GM23338 (cell line): ENCODE measurements around the gene TMEM150C. TPM values are rescaled to one million over a fixed set of nuclear protein-coding genes. Genes with fewer than 3 reads are reported as not detected.

ENCODE experiments used
- ATAC-seq: fragments of 200-7000 bp; cut with Tn5 transposase; 3 replicates; pipeline ENCODE4 v1.9.1; 2020
- DNase-seq: peaks from one replicate; pipeline ENCODE4 v3.0.0-alpha.2; 2015; ENCODE audit warnings: low spot score
- H2AFZ ChIP-seq: fragments of 200-600 bp; sonication (generic); 2 replicates; pipeline ENCODE4 v1.8.0; 2016; ENCODE audit warnings: antibody characterized with exemption, mild to moderate bottlenecking, moderate library complexity
- H3F3A ChIP-seq: fragments of 200-600 bp; sonication (generic); replicated peaks from 2 replicates; pipeline ENCODE4 v1.8.0; 2017; ENCODE audit warnings: antibody characterized with exemption, mixed run types, low read depth
- H3K27ac ChIP-seq: fragments of 200-600 bp; sonication (generic); 2 replicates; pipeline ENCODE4 v1.6.1; 2016; ENCODE audit warnings: low read depth
- H3K27me3 ChIP-seq: fragments of 200-600 bp; sonication (generic); 2 replicates; pipeline ENCODE4 v1.8.0; 2016; ENCODE audit warnings: mild to moderate bottlenecking, mixed run types, moderate library complexity; ENCODE audit not compliant: insufficient read depth
- H3K36me3 ChIP-seq: fragments of 200-600 bp; sonication (generic); 2 replicates; pipeline ENCODE4 v1.8.0; 2016; ENCODE audit warnings: mild to moderate bottlenecking; ENCODE audit not compliant: insufficient read depth
- H3K4me1 ChIP-seq: fragments of 200-600 bp; sonication (generic); 2 replicates; pipeline ENCODE4 v1.8.0; 2016; ENCODE audit warnings: mild to moderate bottlenecking, moderate library complexity; ENCODE audit not compliant: insufficient read depth
- H3K4me2 ChIP-seq: fragments of 200-600 bp; sonication (generic); 2 replicates; pipeline ENCODE4 v1.7.1; 2017; ENCODE audit warnings: mixed run types
- H3K4me3 ChIP-seq: fragments of 200-600 bp; sonication (generic); 2 replicates; pipeline ENCODE4 v1.6.1; 2016; ENCODE audit warnings: mixed run types
- H3K79me2 ChIP-seq: fragments of 200-600 bp; sonication (generic); replicated peaks from 2 replicates; pipeline ENCODE4 v1.8.0; 2017; ENCODE audit warnings: mild to moderate bottlenecking; ENCODE audit not compliant: insufficient read depth
- H3K9me2 ChIP-seq: fragments of 200-600 bp; sonication (generic); 2 replicates; pipeline ENCODE4 v1.8.0; 2017; ENCODE audit not compliant: insufficient read depth
- H4K20me1 ChIP-seq: fragments of 200-600 bp; sonication (generic); replicated peaks from 2 replicates; pipeline ENCODE4 v1.8.0; 2017; ENCODE audit warnings: mild to moderate bottlenecking; ENCODE audit not compliant: insufficient read depth
- H3K27ac Mint-ChIP-seq: 2 replicates; pipeline ENCODE4 v1.8.0; 2020; ENCODE audit warnings: inconsistent platforms, mild to moderate bottlenecking, moderate library complexity, mixed read lengths
- H3K27me3 Mint-ChIP-seq: 3 replicates; pipeline ENCODE4 v1.8.0; 2022; ENCODE audit warnings: low read depth, mild to moderate bottlenecking, moderate library complexity, mixed read lengths, inconsistent platforms; ENCODE audit not compliant: insufficient read depth, poor library complexity
- H3K36me3 Mint-ChIP-seq: 3 replicates; pipeline ENCODE4 v1.8.0; 2021; ENCODE audit warnings: low read depth, mild to moderate bottlenecking, inconsistent platforms, moderate library complexity, mixed read lengths
- H3K4me1 Mint-ChIP-seq: 3 replicates; pipeline ENCODE4 v1.8.0; 2020; ENCODE audit warnings: mild to moderate bottlenecking, inconsistent platforms, mixed read lengths
- H3K4me3 Mint-ChIP-seq: 3 replicates; pipeline ENCODE4 v1.8.0; 2021; ENCODE audit warnings: moderate library complexity, mild to moderate bottlenecking, inconsistent platforms, mixed read lengths
- H3K9me3 Mint-ChIP-seq: 3 replicates; pipeline ENCODE4 v1.8.0; 2020; ENCODE audit warnings: moderate library complexity, mild to moderate bottlenecking, inconsistent platforms, mixed read lengths
- CREB1 ChIP-seq: fragments of 250-450 bp; sonication (Bioruptor Pico); IDR thresholded peaks from 2 replicates; pipeline ENCODE4 v1.5.0; 2020; ENCODE audit warnings: low read depth, mild to moderate bottlenecking, moderate library complexity
- EZH2 ChIP-seq: fragments of 200-600 bp; sonication (generic); IDR thresholded peaks from one replicate; pipeline ENCODE4 v1.8.0; 2017; ENCODE audit warnings: antibody characterized with exemption, mild to moderate bottlenecking, low read depth; ENCODE audit not compliant: unreplicated experiment
- EZH2phosphoT487 ChIP-seq: fragments of 200-600 bp; sonication (generic); IDR thresholded peaks from one replicate; pipeline ENCODE4 v1.8.1; 2018; ENCODE audit warnings: antibody characterized with exemption; ENCODE audit not compliant: unreplicated experiment
- JUNB ChIP-seq: IDR thresholded peaks from one replicate; pipeline ENCODE4 v1.6.1; 2016; ENCODE audit warnings: antibody characterized with exemption; ENCODE audit not compliant: unreplicated experiment
- NANOG ChIP-seq: IDR thresholded peaks from 2 replicates; pipeline ENCODE4 v1.6.1; 2016; ENCODE audit warnings: antibody characterized with exemption, borderline replicate concordance
- POLR2AphosphoS5 ChIP-seq: IDR thresholded peaks from 2 replicates; pipeline ENCODE4 v1.6.1; 2016; ENCODE audit warnings: antibody characterized with exemption, low read depth
- STAT1 ChIP-seq: IDR thresholded peaks from one replicate; pipeline ENCODE4 v1.6.1; 2016; ENCODE audit warnings: antibody characterized with exemption; ENCODE audit not compliant: unreplicated experiment
- ZNF114 ChIP-seq: fragments of 250-450 bp; sonication (Bioruptor Pico); IDR thresholded peaks from 2 replicates; pipeline ENCODE4 v1.5.0; 2020; ENCODE audit warnings: mild to moderate bottlenecking, moderate library complexity
- ZNF331 ChIP-seq: fragments of 250-450 bp; sonication (Bioruptor Pico); IDR thresholded peaks from 2 replicates; pipeline ENCODE4 v1.5.0; 2020; ENCODE audit warnings: low read depth, mild to moderate bottlenecking, moderate library complexity
- polyA plus RNA-seq: library from polyadenylated mRNA; unstranded; fragments of >200 nt; fragmentation: Nextera tagmentation; extraction: Ambion mirVana; gene quantifications from 2 replicates; pipeline ENCODE4 v1.2.1, GENCODE V29; 2016
- total RNA-seq: library from RNA; depleted of rRNA; stranded (reverse); fragments of >200 nt; shearing (Covaris generic); gene quantifications from 2 replicates; pipeline ENCODE4 v1.2.3, GENCODE V29; 2014
- TF ChIP-seq, protein P1 (sequence below): IDR thresholded peaks from 2 replicates; pipeline ENCODE4 v1.6.1; 2016; ENCODE audit warnings: antibody characterized with exemption
- TF ChIP-seq, protein P2 (sequence below): IDR thresholded peaks from one replicate; pipeline ENCODE4 v1.6.1; 2018; ENCODE audit warnings: antibody characterized with exemption; ENCODE audit not compliant: unreplicated experiment
- TF ChIP-seq, protein P3 (sequence below): fragments of 250-450 bp; sonication (Bioruptor Pico); IDR thresholded peaks from 2 replicates; pipeline ENCODE4 v1.5.0; 2020; ENCODE audit warnings: mild to moderate bottlenecking, moderate library complexity

Gene TMEM150C
- total and polyA plus RNA-seq, 2 experiments from 2014 or later = 1.7 to 4.0 TPM

DNA sequence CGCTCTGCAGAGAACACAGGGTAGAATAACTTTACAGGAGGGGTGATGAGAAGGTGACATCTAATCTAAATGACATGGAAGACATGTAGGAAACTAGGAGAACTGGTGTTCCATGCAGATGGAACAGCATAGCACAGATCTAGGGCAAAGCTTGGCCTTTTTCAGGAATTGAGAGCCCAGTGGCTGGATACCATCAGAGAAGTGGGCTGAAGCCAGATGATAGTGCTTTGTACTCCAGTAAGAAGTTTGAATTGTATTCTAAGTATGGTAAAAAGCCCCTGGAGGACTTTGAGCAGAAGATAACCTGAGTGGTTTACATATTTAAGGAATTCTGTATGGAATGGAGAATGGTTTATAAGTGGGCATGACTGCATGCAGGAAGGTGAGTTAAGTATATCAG lies 98.6 kb downstream of the TMEM150C start:
- no peak for DNase-seq
- H3K9me3 Mint-ChIP-seq = peaks cover 3% of the 10 kb centered on the region; the same call in 2 of the 3 replicates
- no peak overlapping the region for H3K27ac Mint-ChIP-seq
- Histone ChIP-seq H3K79me2 (no peaks in the 10 kb centered on the region), H3K27me3 (no peaks in the 10 kb centered on the region), H4K20me1 (peaks cover 12% of the 10 kb centered on the region), H3K36me3 (peaks cover 14% of the 10 kb centered on the region), H3K27ac (0 out of 2 replicates have a peak overlapping the region, but pooled peaks have one; percentile 42), H3K4me3 (no peak overlapping the region), H3K4me2 (no peak overlapping the region), H3F3A (peaks cover 7% of the 10 kb centered on the region; the same call in 1 of the 2 replicates), H3K9me2 (no peaks in the 10 kb centered on the region), H2AFZ (no peak overlapping the region), H3K4me1 (no peaks in the 10 kb centered on the region)
- H3K27me3 Mint-ChIP-seq = peaks cover 4% of the 10 kb centered on the region
- peaks cover 49% of the 10 kb centered on the region for H3K36me3 Mint-ChIP-seq
- no peak overlapping the region for H3K4me3 Mint-ChIP-seq
- no peak for ATAC-seq
- no peaks in the 10 kb centered on the region for H3K4me1 Mint-ChIP-seq
- TF ChIP-seq ZNF331 = no peak
- no peak for TF ChIP-seq EZH2
- TF ChIP-seq, protein P1, sequence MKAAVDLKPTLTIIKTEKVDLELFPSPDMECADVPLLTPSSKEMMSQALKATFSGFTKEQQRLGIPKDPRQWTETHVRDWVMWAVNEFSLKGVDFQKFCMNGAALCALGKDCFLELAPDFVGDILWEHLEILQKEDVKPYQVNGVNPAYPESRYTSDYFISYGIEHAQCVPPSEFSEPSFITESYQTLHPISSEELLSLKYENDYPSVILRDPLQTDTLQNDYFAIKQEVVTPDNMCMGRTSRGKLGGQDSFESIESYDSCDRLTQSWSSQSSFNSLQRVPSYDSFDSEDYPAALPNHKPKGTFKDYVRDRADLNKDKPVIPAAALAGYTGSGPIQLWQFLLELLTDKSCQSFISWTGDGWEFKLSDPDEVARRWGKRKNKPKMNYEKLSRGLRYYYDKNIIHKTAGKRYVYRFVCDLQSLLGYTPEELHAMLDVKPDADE = no peak
- TF ChIP-seq ZNF114 (CRISPR knock-in tag) = no peak
- TF ChIP-seq, protein P2, sequence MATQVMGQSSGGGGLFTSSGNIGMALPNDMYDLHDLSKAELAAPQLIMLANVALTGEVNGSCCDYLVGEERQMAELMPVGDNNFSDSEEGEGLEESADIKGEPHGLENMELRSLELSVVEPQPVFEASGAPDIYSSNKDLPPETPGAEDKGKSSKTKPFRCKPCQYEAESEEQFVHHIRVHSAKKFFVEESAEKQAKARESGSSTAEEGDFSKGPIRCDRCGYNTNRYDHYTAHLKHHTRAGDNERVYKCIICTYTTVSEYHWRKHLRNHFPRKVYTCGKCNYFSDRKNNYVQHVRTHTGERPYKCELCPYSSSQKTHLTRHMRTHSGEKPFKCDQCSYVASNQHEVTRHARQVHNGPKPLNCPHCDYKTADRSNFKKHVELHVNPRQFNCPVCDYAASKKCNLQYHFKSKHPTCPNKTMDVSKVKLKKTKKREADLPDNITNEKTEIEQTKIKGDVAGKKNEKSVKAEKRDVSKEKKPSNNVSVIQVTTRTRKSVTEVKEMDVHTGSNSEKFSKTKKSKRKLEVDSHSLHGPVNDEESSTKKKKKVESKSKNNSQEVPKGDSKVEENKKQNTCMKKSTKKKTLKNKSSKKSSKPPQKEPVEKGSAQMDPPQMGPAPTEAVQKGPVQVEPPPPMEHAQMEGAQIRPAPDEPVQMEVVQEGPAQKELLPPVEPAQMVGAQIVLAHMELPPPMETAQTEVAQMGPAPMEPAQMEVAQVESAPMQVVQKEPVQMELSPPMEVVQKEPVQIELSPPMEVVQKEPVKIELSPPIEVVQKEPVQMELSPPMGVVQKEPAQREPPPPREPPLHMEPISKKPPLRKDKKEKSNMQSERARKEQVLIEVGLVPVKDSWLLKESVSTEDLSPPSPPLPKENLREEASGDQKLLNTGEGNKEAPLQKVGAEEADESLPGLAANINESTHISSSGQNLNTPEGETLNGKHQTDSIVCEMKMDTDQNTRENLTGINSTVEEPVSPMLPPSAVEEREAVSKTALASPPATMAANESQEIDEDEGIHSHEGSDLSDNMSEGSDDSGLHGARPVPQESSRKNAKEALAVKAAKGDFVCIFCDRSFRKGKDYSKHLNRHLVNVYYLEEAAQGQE = no peak
- no peak for TF ChIP-seq EZH2phosphoT487
- no peak for TF ChIP-seq STAT1
- TF ChIP-seq NANOG = no peak
- TF ChIP-seq, protein P3, sequence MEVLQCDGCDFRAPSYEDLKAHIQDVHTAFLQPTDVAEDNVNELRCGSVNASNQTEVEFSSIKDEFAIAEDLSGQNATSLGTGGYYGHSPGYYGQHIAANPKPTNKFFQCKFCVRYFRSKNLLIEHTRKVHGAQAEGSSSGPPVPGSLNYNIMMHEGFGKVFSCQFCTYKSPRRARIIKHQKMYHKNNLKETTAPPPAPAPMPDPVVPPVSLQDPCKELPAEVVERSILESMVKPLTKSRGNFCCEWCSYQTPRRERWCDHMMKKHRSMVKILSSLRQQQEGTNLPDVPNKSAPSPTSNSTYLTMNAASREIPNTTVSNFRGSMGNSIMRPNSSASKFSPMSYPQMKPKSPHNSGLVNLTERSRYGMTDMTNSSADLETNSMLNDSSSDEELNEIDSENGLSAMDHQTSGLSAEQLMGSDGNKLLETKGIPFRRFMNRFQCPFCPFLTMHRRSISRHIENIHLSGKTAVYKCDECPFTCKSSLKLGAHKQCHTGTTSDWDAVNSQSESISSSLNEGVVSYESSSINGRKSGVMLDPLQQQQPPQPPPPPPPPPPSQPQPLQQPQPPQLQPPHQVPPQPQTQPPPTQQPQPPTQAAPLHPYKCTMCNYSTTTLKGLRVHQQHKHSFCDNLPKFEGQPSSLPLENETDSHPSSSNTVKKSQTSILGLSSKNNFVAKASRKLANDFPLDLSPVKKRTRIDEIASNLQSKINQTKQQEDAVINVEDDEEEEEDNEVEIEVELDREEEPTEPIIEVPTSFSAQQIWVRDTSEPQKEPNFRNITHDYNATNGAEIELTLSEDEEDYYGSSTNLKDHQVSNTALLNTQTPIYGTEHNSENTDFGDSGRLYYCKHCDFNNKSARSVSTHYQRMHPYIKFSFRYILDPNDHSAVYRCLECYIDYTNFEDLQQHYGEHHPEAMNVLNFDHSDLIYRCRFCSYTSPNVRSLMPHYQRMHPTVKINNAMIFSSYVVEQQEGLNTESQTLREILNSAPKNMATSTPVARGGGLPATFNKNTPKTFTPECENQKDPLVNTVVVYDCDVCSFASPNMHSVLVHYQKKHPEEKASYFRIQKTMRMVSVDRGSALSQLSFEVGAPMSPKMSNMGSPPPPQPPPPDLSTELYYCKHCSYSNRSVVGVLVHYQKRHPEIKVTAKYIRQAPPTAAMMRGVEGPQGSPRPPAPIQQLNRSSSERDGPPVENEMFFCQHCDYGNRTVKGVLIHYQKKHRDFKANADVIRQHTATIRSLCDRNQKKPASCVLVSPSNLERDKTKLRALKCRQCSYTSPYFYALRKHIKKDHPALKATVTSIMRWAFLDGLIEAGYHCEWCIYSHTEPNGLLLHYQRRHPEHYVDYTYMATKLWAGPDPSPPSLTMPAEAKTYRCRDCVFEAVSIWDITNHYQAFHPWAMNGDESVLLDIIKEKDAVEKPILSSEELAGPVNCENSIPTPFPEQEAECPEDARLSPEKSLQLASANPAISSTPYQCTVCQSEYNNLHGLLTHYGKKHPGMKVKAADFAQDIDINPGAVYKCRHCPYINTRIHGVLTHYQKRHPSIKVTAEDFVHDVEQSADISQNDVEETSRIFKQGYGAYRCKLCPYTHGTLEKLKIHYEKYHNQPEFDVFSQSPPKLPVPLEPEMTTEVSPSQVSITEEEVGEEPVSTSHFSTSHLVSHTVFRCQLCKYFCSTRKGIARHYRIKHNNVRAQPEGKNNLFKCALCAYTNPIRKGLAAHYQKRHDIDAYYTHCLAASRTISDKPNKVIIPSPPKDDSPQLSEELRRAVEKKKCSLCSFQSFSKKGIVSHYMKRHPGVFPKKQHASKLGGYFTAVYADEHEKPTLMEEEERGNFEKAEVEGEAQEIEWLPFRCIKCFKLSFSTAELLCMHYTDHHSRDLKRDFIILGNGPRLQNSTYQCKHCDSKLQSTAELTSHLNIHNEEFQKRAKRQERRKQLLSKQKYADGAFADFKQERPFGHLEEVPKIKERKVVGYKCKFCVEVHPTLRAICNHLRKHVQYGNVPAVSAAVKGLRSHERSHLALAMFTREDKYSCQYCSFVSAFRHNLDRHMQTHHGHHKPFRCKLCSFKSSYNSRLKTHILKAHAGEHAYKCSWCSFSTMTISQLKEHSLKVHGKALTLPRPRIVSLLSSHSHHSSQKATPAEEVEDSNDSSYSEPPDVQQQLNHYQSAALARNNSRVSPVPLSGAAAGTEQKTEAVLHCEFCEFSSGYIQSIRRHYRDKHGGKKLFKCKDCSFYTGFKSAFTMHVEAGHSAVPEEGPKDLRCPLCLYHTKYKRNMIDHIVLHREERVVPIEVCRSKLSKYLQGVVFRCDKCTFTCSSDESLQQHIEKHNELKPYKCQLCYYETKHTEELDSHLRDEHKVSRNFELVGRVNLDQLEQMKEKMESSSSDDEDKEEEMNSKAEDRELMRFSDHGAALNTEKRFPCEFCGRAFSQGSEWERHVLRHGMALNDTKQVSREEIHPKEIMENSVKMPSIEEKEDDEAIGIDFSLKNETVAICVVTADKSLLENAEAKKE (CRISPR knock-in tag) = no peak
- TF ChIP-seq POLR2AphosphoS5 = no peak
- no peak for TF ChIP-seq JUNB
- no peak for TF ChIP-seq CREB1 (CRISPR knock-in tag)
